NCI-H1048 (cell line): ENCODE results near the gene PRR11.
"Not testable (repeated sequence)": the region's sequence is repeated elsewhere in the genome, so short reads cannot be mapped to it uniquely, and the experiment has no call there.

Experiments
- DNase-seq: peaks from one replicate; lab custom pipeline; 2025; lab: John Stamatoyannopoulos, UW

PRR11 gene

DNA sequence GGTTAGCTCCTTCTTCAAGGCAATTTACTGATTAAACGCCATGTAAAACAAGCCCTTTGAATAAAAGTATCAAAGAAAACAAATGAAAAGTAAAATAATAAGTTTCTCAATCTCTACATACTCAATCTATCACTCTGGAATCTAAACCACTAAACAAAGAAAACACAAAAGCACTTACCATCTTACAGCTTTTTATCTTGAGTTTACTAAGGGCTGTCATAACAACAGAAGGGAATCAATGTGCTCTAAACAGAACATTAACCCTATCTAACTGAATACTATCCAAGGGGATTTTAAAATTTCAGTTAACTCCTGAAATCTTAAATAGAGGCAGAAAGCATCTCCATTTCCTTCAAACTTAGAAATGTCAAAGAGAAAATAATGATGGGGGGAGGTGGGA is 4.0 kb upstream of the PRR11 start:
- DNase-seq, result no peak

DNA sequence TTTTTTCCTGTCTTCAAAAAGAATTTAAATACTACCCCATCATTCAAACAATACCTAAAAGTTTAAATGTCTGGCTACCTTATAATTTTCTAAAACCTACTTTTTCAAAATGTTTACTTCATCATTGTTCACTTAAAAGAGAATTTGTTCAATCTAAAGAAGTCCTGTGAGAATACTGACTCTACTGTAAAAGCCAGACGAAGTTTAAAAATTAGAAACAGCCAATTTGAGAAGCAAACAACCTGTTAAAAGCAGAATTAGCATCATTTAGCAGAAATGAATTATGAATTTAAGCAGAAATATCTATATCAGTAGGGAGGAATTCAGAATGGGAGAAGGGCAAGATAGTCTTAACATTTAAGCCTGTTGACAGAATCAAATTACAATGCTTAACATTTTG is 2.6 kb upstream of the PRR11 start:
- DNase-seq, result no peak

DNA sequence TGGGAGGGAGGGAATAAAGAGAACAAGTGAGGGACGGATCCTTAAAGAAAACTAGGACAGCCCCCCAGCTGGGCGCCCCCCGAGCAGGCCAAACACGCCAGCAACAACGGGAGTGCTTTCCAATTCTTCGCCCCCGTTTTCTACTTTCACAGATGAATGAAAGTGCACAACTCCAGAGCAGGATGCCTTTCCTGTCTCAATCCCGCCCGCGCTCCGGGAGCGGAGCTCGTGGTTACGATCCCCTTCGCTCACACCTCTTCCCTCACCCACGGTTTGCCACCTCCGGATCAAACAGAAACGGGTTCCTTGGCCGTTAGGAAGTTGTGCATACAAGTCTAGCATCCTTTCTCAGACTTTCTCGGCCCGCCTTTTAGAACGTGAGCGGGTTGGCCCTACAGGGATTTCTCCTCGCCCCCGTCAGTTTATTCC is 1.2 kb upstream of the PRR11 start:
- no peak for DNase-seq

DNA sequence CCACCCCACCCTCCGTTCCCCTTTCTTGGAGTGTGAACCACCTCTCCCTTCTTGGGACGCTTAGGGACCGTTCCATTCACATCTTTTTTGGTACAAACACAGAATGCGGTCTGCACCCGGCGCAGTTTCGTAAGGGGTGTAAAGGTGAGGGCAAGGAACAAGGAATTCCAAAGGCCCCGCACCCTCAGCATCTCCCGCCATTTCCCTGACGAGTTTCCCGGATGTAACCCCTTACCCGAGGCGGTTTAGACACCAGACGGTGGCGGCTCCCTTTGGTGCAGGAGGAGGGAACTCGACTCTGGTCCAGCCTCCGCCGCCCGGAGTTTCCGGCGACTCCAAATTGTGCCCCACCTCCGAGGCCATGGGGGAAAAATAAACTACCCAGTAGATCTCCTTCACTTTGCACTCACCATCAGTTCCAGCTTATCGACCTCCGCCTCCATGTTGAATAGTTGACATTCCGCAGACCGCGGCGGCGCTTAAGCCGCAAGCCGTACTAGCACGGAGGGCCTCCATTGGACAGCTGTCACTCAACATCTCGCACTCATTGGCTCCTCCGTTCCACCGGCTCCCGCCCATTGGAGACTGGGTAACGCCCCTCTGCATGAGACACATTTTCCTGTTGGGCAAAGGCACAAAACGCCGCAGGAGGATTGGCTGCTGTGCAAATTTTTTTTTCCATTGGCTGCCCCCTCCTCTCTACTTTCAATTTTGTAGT is 666 bp upstream of the PRR11 start, which contains the start of gene SKA2:
Gene SKA2, minus strand, starts transcription at position 466 of the 718 bp plus-strand sequence. Its CDS starts 23 bp downstream, at position 443.
- peak; percentile 100 for DNase-seq

DNA sequence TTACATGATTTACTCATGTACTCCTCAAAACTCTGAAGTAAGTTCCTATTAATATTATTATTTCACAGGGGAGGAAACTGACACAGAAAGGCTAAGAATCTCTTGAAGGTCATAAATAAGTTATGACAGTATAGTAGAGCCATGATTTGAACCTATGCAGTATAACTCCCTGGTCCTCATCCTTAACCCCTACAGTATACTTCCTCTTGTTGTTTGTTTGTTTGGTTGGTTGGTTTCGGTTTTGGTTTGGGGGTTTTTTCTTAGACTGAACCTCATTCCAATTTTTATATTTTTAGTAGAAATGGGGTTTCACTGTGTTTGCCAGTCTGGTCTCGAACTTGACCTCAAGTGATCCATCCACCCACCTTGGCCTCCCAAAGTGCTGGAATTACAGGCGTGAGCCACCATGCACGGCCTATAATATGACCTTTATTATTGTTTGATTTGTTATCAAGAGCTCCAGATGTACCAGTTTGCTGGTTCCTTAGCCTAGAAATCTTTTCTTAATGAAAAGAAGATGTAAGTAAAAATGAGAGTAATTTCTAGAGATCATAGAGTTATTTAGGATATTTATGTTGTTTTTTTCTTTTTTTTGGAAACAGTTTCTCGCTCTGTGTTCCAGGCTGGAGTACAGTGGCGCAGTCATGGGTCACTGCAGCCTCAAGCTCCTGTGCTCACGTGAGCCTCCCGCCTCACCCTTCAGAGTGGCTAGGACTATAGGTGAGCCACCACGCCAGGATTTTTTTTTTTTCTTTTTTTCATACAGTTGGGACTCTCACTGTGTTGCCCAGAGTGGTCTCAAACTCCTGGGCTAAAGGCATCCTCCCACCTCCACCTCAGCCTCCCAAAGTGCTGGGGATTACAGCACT is 4.8 kb downstream of the PRR11 start:
- no peak for DNase-seq

DNA sequence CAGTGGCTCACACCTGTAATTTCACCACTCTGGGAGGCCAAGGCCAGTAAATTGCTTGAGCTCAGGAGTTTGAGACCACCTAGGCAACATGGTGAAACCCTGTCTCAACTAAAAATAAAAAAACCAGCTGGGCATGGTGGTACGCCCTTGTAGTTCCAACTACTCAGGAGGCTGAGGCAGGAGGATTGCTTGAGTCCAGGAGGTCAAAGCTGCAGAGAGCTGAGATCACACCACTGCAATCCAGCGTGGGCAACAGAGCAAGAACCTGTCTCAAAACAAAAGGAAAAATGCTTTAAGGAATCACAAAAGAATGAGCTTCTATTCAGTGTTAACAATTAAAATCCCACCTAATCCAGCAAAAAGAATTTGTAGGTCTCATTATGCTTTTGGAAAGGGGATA is 5.9 kb downstream of the PRR11 start:
- no peak for DNase-seq

DNA sequence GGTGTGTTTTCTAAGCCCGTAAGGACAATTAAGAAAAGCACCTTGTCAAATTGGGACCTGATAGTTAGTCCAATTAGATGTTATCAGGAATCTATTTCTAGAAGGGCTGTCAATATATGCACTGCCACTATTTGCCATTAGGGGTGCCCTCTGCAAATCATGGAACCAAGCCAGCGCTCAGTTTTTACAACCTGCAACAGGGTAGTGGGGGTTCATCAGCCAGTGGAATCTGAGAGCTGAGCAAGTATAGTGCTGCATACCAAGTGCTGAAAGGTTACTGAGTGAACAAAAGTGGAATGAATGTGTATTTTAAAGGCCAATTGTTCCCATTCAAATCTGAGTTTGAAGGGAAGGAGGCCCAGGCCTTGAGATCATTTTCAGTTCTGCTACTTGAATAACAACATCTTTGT is 10.4 kb downstream of the PRR11 start:
- peak; percentile 20 for DNase-seq

DNA sequence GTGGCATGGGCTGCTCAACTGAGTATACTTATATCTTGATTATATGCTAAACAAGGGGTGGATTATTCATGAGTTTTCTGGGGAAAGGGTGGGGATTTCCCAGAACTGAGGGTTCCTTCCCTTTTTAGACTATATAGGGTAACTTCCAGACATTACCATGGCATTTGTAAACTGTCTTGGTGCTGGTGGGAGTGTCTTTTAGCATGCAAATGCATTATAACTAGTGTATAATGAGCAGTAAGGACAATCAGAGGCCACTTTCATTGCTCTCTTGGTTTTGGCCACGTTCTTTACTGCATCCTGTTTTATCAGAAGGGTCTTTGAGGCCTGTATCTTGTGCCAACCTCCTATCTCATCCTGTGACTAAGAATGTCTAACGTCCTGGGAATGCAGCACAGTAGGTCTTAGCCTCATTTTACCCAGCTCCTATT is 12.0 kb downstream of the PRR11 start:
- no peak for DNase-seq

DNA sequence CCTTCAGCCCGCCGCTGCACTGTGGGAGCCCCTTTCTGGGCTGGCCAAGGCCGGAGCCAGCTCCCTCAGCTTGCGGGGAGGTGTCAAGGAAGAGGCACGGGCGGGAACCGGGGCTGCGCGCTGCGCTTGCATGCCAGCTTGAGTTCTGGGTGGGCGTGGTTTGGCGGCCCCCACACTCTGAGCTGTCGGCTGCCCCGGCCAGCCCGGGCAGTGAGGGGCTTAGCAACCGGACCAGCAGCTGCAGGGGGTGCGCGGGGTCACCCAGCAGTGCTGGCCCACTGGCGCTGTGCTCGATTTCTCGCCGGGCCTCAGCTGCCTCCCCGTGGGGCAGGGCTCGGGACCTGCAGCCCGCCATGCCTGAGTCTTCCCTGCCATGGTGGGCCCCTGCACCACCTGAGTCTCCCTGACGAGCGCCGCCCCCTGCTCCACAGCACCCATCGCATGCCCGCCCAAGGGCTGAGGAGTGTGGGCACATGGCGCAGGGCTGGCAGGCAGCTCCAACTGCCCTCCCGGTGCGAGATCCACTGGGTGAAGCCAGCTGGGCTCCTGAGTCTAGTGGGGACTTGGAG is 17.0 kb downstream of the PRR11 start:
- DNase-seq, result no peak

DNA sequence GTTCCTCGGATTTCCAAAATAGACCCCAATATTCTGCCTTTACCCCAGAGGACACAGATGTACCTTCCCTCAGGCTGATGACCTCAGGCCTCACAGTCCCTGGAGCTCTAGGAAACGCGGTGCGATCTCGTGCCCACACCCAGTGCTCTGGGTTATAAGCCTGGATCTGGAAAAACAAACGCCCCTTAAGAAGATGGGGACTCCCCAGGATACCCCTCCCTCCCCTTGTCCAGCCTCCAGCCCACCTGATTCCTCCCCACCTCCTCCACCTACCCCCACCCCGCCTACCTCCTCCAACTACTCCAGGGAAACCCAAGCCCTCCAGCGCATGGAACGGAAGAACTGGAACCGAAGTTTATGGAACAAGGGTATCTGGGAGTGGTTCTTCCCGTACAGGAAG is 19.1 kb downstream of the PRR11 start:
- DNase-seq, result no peak

DNA sequence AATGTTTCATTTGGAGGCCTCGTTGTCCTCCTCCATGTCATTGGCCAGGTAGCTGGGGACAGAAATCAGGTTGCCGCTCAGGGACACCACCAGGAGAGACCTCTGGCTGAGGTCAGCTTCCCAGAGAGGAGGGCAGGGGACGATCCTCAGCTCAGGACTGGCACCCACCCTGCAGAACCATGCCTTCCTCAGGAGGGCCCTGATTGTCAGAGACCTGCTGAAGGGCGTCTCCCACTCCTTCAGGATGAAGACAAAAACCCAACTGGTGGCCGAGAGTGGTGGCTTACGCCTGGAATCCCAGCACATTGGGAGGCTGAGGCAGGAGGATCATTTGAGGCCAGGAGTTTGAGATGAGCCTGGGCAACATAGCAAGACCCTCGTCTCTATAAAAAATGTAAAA is 19.5 kb downstream of the PRR11 start:
- no peak for DNase-seq

DNA sequence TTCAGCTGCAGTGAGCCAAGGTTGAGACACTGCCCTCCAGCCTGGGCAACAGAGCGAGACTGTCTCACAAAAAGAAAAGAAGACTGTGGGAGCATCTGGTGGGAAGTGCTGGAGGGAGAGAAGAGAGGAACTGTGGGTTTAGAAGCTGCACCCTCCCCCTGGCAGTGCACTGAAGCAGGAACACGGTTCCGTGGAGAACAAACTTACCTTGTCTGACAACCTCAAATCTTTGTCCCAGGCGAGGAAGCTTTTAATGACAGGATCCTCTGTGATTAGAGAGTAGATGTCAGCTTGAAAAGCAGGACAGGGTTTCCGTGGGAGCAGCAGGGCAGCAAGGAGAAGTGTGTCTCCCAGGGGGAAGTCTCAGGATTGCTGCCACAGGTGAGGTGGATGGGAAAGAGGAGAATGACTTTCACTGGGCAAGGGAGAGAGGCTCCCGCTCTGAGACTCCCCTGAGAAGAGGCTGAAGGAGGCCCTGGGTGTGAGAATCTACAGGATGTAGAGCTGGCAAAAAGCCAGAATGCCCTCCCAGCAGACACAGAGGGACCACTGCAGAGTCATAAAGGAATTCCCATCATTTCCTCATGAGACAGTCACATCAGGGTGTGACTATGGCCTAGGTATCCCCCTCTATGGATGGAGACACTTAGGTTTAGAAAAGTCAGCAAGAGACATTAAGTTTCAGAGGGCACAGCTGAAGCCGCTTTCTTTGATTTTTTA is 22.9 kb downstream of the PRR11 start:
- no peak for DNase-seq

DNA sequence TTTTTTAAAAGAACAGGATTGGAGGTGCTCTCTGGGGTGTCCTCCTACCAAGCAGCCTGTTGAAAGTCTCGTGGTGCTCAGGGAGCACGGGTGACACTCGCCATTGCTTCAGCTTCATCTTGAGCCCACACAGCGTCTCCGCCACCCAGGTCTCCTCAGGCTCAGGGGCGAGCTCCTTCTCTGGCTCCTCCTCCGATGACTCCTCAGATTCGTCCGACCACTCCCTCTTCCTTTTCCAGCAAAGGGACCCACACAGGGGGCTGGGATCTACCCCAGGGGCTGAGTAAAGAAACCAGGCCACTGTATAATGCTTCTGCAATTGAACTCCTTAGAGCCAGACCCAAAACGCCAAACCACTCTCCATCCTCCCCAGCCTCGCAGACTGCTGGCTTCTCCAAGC is 24.1 kb downstream of the PRR11 start:
- DNase-seq, result not testable (repeated sequence)

DNA sequence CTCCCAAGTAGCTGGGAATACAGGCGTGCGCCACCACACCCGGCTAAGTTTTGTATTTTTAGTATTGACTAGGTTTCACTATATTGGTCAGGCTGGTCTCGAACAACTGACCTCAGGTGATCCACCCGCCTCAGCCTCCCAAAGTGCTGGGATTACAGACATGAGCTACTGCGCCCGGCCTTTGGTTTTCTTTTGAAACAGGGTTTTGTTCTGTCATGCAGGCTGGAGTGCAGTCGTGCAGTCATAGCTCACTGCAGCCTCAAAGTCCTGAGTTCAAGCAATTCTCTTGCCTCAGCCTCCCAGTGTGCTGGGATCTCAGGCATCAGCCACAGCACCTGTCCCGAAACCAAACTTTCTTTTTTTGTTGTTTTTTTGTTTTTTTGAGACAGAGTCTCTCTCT is 25.1 kb downstream of the PRR11 start:
- DNase-seq, result no peak

DNA sequence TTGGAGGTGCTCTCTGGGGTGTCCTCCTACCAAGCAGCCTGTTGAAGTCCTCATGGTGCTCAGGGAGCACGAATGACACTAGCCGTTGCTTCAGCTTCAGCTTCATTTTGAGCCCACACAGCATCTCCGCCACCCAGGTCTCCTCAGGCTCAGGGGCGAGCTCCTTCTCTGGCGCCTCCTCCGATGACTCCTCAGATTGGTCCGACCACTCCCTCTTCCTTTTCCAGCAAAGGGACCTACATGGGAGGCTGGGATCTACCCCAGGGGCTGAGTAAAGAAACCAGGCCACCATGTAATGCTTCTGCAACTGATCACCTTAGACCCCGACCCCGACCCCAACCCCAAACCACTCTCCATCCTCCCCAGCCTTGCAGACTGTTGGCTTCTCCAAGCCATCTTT is 25.9 kb downstream of the PRR11 start:
- no peak for DNase-seq

DNA sequence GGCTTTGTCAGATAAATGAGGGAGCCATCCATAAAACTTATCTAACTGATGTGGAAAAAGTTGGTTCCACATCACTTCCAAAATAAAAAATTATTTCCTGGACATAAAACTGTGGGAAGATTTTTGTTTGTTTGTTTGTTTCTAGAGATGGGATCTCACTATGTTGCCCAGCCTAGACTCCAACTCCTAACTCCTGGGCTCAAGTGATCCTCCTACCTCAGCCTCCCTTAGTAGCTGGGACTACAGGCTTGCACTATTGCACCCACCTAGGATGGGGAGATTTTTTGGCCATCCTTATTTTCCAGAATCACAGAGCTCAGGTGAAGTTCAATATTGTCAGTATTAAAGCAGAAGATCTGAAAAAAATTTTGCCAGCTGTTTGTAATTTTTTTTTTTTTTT is 30.5 kb downstream of the PRR11 start:
- no peak for DNase-seq

DNA sequence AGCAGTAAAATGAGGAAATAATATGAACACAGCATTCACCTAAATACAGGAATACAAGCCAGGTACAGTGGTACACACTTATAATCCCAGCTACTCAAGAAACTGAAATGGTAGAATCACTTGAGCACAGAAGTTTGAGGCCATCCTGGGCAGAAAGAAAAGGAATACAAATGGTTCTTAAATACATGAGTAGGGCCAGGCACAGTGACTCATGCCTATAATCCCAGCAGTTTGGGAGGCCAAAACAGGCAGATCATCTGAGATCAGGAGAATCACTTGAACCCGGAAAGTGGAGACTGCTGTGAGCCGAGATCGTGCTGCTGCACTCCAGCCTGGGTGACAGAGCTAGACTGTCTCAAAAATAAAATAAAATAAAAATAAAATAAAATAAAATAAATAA is 31.3 kb downstream of the PRR11 start:
- no peak for DNase-seq

DNA sequence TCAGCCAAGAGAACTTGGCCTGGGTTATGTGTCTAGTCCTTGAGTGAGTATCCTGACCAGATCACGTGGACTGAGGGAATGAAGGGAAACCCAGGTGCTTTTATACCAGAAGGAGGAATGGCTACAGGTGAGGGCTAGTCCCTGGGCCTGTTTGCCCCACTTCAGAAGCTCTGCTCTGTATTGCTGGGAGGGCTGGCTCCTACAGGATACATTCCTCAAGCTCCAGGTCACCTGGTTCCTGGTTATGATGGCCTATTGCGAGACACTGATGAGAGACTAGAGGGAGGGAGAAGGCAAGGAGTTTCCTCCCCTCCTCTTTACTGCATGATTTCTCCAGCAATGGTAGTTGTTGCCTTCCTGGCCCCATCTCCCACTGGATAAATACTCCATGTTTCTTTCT is 35.3 kb downstream of the PRR11 start:
- no peak for DNase-seq

DNA sequence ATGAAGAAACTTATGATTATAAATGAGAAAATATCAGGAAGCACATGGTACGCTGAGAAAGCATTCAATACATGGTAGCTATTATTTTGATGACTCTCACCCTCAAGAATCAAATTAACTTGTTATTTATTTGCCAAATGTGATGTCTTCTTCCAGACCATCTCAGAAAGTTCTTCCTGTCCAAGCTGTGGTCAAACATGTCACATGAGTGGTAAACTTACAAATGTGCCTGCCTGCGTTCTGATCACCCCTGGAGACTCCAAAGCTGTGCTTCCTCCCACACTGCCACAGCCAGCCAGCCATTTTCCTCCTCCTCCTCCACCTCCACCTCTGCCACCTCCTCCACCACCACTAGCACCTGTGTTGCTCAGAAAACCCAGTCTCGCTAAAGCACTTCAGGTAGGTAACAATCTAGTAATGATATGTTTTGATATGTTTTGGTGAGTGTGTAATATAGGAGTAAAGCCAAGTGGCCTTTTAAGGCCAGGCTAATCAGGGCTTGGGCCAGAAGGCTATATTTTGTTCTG is 37.9 kb downstream of the PRR11 start:
- no peak for DNase-seq

DNA sequence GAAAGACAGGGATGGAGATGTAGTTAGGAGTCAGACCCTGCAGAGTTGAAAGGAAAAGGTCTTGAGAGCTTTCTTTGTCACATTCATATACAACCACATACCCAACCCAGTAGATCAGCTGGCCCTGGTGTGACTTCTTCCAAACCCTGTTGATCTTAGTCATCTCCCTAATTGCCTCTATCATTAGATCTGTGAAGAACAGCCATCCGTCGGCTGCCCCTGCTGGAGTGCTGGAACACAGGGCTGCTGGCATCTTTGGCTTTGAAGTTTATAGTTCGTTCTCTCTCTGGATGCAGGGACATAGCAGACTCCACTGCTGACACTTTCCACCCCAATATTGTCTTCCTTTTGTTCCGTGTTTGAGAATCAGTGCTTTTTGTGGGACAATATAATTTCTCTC is 43.9 kb downstream of the PRR11 start:
- DNase-seq, result no peak

DNA sequence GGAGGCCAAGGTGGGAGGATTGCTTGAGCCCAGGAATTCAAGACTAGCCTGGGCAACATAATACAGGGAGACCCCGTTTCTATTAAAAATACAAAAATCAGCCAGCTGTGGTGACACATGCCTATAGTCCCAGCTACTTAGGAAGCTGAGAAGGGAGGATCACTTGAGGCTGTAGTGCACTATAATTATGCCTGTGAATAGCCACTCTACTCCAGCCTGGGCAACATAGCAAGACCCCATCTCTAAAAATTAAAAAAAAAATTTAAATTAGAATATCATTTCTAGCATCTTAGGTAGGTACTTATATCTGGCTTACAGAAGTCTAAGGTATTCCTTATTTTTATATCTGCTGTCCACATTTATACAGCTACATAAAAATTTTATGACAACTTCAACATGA is 46.8 kb downstream of the PRR11 start:
- DNase-seq, result no peak

DNA sequence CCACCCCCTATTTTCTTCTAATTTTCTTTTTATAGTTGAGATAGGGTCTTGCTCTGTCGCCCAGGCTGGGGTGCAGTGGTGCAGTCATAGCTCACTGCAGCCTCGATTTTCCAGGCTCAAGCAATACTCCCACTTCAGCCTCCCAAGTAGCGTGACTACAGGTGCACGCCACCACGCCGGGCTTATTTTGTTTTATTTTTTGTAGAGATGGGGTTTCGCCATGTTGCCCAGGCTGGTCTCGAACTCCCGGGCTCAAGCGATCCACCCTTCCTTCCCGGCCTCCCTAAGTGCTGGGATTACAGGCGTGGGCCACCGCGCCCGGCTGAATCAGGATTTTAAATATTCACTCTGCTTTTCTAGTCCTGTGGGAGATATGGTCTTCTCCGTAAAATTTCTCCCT is 63.8 kb downstream of the PRR11 start:
- DNase-seq, result no peak
